HepG2 (cell line): ENCODE measurements around the gene PLB1. TPM values are rescaled to one million over a fixed set of nuclear protein-coding genes. Genes with fewer than 3 reads are reported as not detected.

ENCODE experiments used
- ATAC-seq: fragments of 200-7000 bp; cut with Tn5 transposase; 3 replicates; pipeline ENCODE4 v1.9.1; 2020; ENCODE audit warnings: mild to moderate bottlenecking, moderate library complexity
- BruUV-seq: library from RNA; stranded (reverse); fragments of 400-500 nt; replicated peaks from 2 replicates; lab custom pipeline; 2021; lab: Mats Ljungman, UMichigan
- CTCF ChIA-PET: fragments of 300-600 bp; formaldehyde crosslinking; extraction: SDS; loops from one replicate; lab custom pipeline; 2021; ENCODE audit warnings: low total read pairs, inconsistent platforms, low intra/inter-chr PET ratio; lab: Yijun Ruan, JAX
- POLR2A ChIA-PET: fragments of 350-600 bp; sonication (Branson Sonifier 250); formaldehyde crosslinking; loops from one replicate; lab custom pipeline; 2020; ENCODE audit warnings: antibody characterized with exemption, inconsistent platforms; lab: Yijun Ruan, JAX
- DNase-seq: peaks from one replicate; pipeline ENCODE4 v3.0.0-alpha.2; 2015; ENCODE audit warnings: low spot score
- FAIRE-seq: peaks from 3 replicates; lab custom pipeline; 2011; peaks lifted over from hg19 to GRCh38; lab: Jason Lieb, UNC
- H2AFZ ChIP-seq: one replicate; pipeline ENCODE4 v1.6.1; 2011; ENCODE audit warnings: low read length, inconsistent platforms
- H3K27ac ChIP-seq: fragments of 300-600 bp; 3 replicates; pipeline ENCODE4 v1.8.0; 2011; ENCODE audit warnings: mixed run types, mild to moderate bottlenecking, mixed read lengths, low read length, inconsistent platforms; ENCODE audit not compliant: insufficient read depth; ENCODE audit errors: extremely low read length
- H3K27me3 ChIP-seq, 2 experiments: fragments of 200-600 bp in 1 of 2; 2 replicates in 1 of 2; 3 replicates in 1 of 2; pipeline versions ENCODE4 v1.6.0 to v1.8.0; 2011; ENCODE audit warnings: low read length in 2 of 2, mild to moderate bottlenecking in 2 of 2, moderate library complexity in 2 of 2, inconsistent platforms in 1 of 2; ENCODE audit not compliant: insufficient read depth in 2 of 2, control insufficient read depth in 1 of 2
- H3K36me3 ChIP-seq, 2 experiments: fragments of 200-600 bp in 1 of 2; replicated peaks in 1 of 2; 2 replicates in 1 of 2; 3 replicates in 1 of 2; pipeline versions ENCODE4 v1.5.1 to v1.8.0; 2011; ENCODE audit warnings: low read length in 2 of 2, inconsistent platforms in 1 of 2; ENCODE audit not compliant: insufficient read depth in 2 of 2, control insufficient read depth in 1 of 2
- H3K4me1 ChIP-seq: 2 replicates; pipeline ENCODE4 v1.5.1; 2012; ENCODE audit warnings: low read length, inconsistent platforms; ENCODE audit not compliant: insufficient read depth
- H3K4me2 ChIP-seq: 2 replicates; pipeline ENCODE4 v1.6.0; 2011; ENCODE audit warnings: low read depth, low read length, inconsistent platforms
- H3K4me3 ChIP-seq, 3 experiments: fragments of 200-600 bp in 1 of 3; sonication (generic), shearing (Covaris generic) in 1 of 3; replicated peaks in 1 of 3; 2 replicates each; pipeline ENCODE4 v1.5.1; 2011 to 2016; ENCODE audit warnings: low read length in 3 of 3, inconsistent platforms in 2 of 3, low read depth in 2 of 3, mild to moderate bottlenecking in 2 of 3, control low read depth in 1 of 3, mixed read lengths in 1 of 3; ENCODE audit not compliant: insufficient read depth in 1 of 3
- H3K79me2 ChIP-seq: one replicate; pipeline ENCODE4 v1.6.1; 2011; ENCODE audit warnings: low read length, inconsistent platforms; ENCODE audit not compliant: insufficient read depth
- H3K9ac ChIP-seq: 2 replicates; pipeline ENCODE4 v1.6.0; 2011; ENCODE audit warnings: mild to moderate bottlenecking, low read depth, low read length, inconsistent platforms; ENCODE audit not compliant: insufficient read depth
- H3K9me3 ChIP-seq: 2 replicates; pipeline ENCODE4 v1.5.1; 2012; ENCODE audit warnings: mild to moderate bottlenecking, low read length
- H4K20me1 ChIP-seq: 2 replicates; pipeline ENCODE4 v1.6.0; 2011; ENCODE audit warnings: inconsistent platforms, mild to moderate bottlenecking, low read length, moderate library complexity; ENCODE audit not compliant: insufficient read depth
- ARID2 ChIP-seq: sonication (generic); formaldehyde crosslinking; IDR thresholded peaks from 2 replicates; pipeline ENCODE4 v1.8.1; 2022; ENCODE audit warnings: mild to moderate bottlenecking, missing genetic modification reagents, borderline replicate concordance
- BCL6 ChIP-seq: IDR thresholded peaks from 2 replicates; pipeline ENCODE4 v1.6.1; 2016; ENCODE audit warnings: missing genetic modification reagents, missing compliant biosample characterization
- EHMT2 ChIP-seq: fragments of 200-600 bp; sonication (generic); IDR thresholded peaks from 2 replicates; pipeline ENCODE4 v1.7.0; 2017; ENCODE audit warnings: antibody characterized with exemption, low read depth, low read length, borderline replicate concordance
- HOXA3 ChIP-seq: sonication (generic); formaldehyde crosslinking; IDR thresholded peaks from 2 replicates; pipeline ENCODE4 v1.5.0; 2020; ENCODE audit warnings: missing genetic modification reagents
- JUN ChIP-seq: sonication (generic); formaldehyde crosslinking; IDR thresholded peaks from 2 replicates; pipeline ENCODE4 v1.4.0; 2020; ENCODE audit warnings: mild to moderate bottlenecking, missing genetic modification reagents
- MIER2 ChIP-seq: IDR thresholded peaks from 2 replicates; pipeline ENCODE4 v1.6.1; 2016; ENCODE audit warnings: missing biosample characterization, missing genetic modification reagents
- NFE2L1 ChIP-seq: sonication (generic); formaldehyde crosslinking; IDR thresholded peaks from 2 replicates; pipeline ENCODE4 v1.4.0; 2020; ENCODE audit warnings: missing genetic modification reagents, mild to moderate bottlenecking, borderline replicate concordance
- PAWR ChIP-seq: sonication (generic); formaldehyde crosslinking; IDR thresholded peaks from 2 replicates; pipeline ENCODE4 v1.4.0; 2020; ENCODE audit warnings: missing genetic modification reagents, mild to moderate bottlenecking, borderline replicate concordance
- RBAK ChIP-seq: sonication (generic); formaldehyde crosslinking; IDR thresholded peaks from 2 replicates; pipeline ENCODE4 v1.5.1; 2020; ENCODE audit warnings: mild to moderate bottlenecking, missing genetic modification reagents
- RXRB ChIP-seq: IDR thresholded peaks from 2 replicates; pipeline ENCODE4 v1.6.1; 2016; ENCODE audit warnings: borderline replicate concordance, missing genetic modification reagents, missing compliant biosample characterization
- ZNF10 ChIP-seq: sonication (generic); formaldehyde crosslinking; IDR thresholded peaks from 2 replicates; pipeline ENCODE4 v1.4.0; 2020; ENCODE audit warnings: mild to moderate bottlenecking, low read depth, missing genetic modification reagents, borderline replicate concordance
- ZNF33A ChIP-seq: sonication (generic); formaldehyde crosslinking; IDR thresholded peaks from 2 replicates; pipeline ENCODE4 v1.5.1; 2020; ENCODE audit warnings: missing genetic modification reagents, mild to moderate bottlenecking, moderate library complexity, borderline replicate concordance
- ZNF558 ChIP-seq: sonication (generic); formaldehyde crosslinking; IDR thresholded peaks from 2 replicates; pipeline ENCODE4 v1.9.0; 2022; ENCODE audit warnings: mild to moderate bottlenecking, missing genetic modification reagents, borderline replicate concordance
- WGBS: methylation state at CpG from one replicate; pipeline ENCODE4 v1.1.6; 2017; ENCODE audit warnings: low lambda C conversion rate; 5-methylcytosine and 5-hydroxymethylcytosine counted together
- in situ Hi-C: cut with HindIII; loops from 2 replicates; pipeline ENCODE4 v1.10.0; 2017; ENCODE audit warnings: low pct_unique_long_range_greater_than_20kb; ENCODE audit not compliant: extremely low pct_ligation_motif_present
- intact Hi-C: fragments of 100-400 bp; cut with micrococcal nuclease; formaldehyde crosslinking; loops from one replicate; pipeline ENCODE4 v1.10.0; 2022; ENCODE audit not compliant: unreplicated experiment
- polyA plus RNA-seq, 8 experiments: library from polyadenylated mRNA; depleted of rRNA in 3 of 8; stranded (reverse) in 7 of 8; unstranded in 1 of 8; fragments of >200 nt; fragmentation: Illumina TruSeq in 4 of 8; extraction: Trizol in 4 of 8; gene quantifications; 2 replicates each; pipeline versions ENCODE4 v1.2.1 to v1.2.3, GENCODE V29; 2011 to 2016; ENCODE audit warnings: low read depth in 4 of 8, missing spikeins in 1 of 8, mixed read lengths in 1 of 8; ENCODE audit not compliant: insufficient read depth in 1 of 8
- total RNA-seq, 5 experiments: library from RNA; depleted of rRNA; stranded (reverse); fragments of >200 nt; fragmentation: Illumina TruSeq; extraction: Trizol; gene quantifications; 2 replicates each; pipeline ENCODE4 v1.2.3, GENCODE V29; 2016; ENCODE audit warnings: low read depth in 1 of 5
- TF ChIP-seq, protein P1 (sequence below): sonication (generic); formaldehyde crosslinking; IDR thresholded peaks from 2 replicates; pipeline ENCODE4 v1.4.0; 2020; ENCODE audit warnings: missing genetic modification reagents

The PLB1 gene
- total and polyA plus RNA-seq, 2 of the 13 experiments (the other 11 are each of a cell fraction or from before 2014, with no cell fraction given), result 0.20 to 1.8 TPM

DNA sequence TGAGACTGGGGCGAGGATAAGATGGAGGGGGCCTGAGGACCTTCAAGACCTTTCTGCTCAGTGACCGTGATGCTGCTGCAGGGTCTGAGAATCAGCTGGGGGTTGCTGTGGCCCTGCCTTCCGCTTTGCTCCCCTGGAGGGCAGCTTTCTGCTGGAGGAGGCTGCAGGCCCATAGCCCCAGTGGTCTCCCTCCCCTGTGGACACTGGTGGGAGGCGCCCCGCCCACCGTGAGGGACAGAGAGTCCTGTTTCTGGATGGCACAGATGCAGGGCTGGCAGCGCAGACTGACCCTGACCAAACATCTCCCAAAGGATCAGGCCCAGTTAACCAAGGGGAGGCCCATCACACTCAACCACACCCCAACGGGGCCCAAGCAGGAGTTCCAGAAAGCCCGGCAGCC lies 42.8 kb downstream of the PLB1 start:
- H2AFZ ChIP-seq, result no peak overlapping the region
- H3K36me3 ChIP-seq, result no peaks in the 10 kb centered on the region
- no peak overlapping the region for H3K27ac ChIP-seq
- ChIA-PET CTCF (no interaction called here), POLR2A (interaction anchor here (0.6 kb wide), 1 partner anchor 1703 kb away, joined by 3 read pairs; no protein-coding TSS in a partner anchor)
- WGBS, result 33% methylated on average over 7 of the region's 9 CpGs
- FAIRE-seq, result no peak
- H3K4me3 ChIP-seq, result no peak overlapping the region
- no peak for ATAC-seq
- intact Hi-C loops (no loop called here), in situ Hi-C loops (no loop called here)
- TF ChIP-seq RXRB (no peak), ARID2 (CRISPR knock-in tag) (no peak), RBAK (CRISPR knock-in tag) (no peak), ZNF33A (CRISPR knock-in tag) (no peak), NFE2L1 (CRISPR knock-in tag) (no peak), ZNF10 (CRISPR knock-in tag) (no peak), ZNF558 (CRISPR knock-in tag) (no peak), PAWR (CRISPR knock-in tag) (no peak), HOXA3 (CRISPR knock-in tag) (no peak), MIER2 (CRISPR knock-in tag) (no peak), BCL6 (CRISPR knock-in tag) (no peak), JUN (CRISPR knock-in tag) (no peak), EHMT2 (no peak)
- TF ChIP-seq, protein P1, sequence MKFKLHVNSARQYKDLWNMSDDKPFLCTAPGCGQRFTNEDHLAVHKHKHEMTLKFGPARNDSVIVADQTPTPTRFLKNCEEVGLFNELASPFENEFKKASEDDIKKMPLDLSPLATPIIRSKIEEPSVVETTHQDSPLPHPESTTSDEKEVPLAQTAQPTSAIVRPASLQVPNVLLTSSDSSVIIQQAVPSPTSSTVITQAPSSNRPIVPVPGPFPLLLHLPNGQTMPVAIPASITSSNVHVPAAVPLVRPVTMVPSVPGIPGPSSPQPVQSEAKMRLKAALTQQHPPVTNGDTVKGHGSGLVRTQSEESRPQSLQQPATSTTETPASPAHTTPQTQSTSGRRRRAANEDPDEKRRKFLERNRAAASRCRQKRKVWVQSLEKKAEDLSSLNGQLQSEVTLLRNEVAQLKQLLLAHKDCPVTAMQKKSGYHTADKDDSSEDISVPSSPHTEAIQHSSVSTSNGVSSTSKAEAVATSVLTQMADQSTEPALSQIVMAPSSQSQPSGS (CRISPR knock-in tag), result no peak
- no peaks in the 10 kb centered on the region for H3K79me2 ChIP-seq
- peaks cover 16% of the 10 kb centered on the region for H3K4me1 ChIP-seq
- H3K9ac ChIP-seq, result no peak overlapping the region
- H4K20me1 ChIP-seq, result no peaks in the 10 kb centered on the region
- H3K9me3 ChIP-seq, result no peaks in the 10 kb centered on the region
- no peak for DNase-seq
- H3K27me3 ChIP-seq, result peaks cover 0 to 26% of the 10 kb centered on the region in 2 experiments; a peak in 4 of 5 replicates
- BruUV-seq, result no TSS peak
- no peak overlapping the region for H3K4me2 ChIP-seq
